Neural crest cell (in vitro differentiated cells): ENCODE measurements around the gene CAPNS2. TPM values are rescaled to one million over a fixed set of nuclear protein-coding genes. Genes with fewer than 3 reads are reported as not detected.

Experiments used
- DNase-seq: peaks from one replicate; pipeline ENCODE4 v3.0.0; 2021; ENCODE audit warnings: low read depth, mixed read lengths, low spot score
- H3K27ac Mint-ChIP-seq: one replicate; pipeline ENCODE4 v1.8.0; 2021; ENCODE audit warnings: mild to moderate bottlenecking, mixed read lengths; ENCODE audit not compliant: unreplicated experiment
- H3K27me3 Mint-ChIP-seq: 2 replicates; pipeline ENCODE4 v1.8.0; 2021; ENCODE audit warnings: low read depth, mild to moderate bottlenecking, mixed read lengths
- H3K36me3 Mint-ChIP-seq: 2 replicates; pipeline ENCODE4 v1.8.0; 2021; ENCODE audit warnings: low read depth, mild to moderate bottlenecking, mixed read lengths
- H3K4me1 Mint-ChIP-seq: 2 replicates; pipeline ENCODE4 v1.8.0; 2021; ENCODE audit warnings: mixed read lengths
- H3K4me3 Mint-ChIP-seq: one replicate; pipeline ENCODE4 v1.8.0; 2021; ENCODE audit warnings: mild to moderate bottlenecking, mixed read lengths
- H3K9me3 Mint-ChIP-seq: 2 replicates; pipeline ENCODE4 v1.8.0; 2021; ENCODE audit warnings: mixed read lengths
- total RNA-seq: library from RNA; stranded (reverse); gene quantifications from 2 replicates; pipeline ENCODE4 v1.2.1, GENCODE V29; 2021
- TF ChIP-seq, protein P1 (sequence below): fragments of 200-600 bp; sonication (generic); conservative IDR thresholded peaks from 2 replicates; pipeline ENCODE4 v1.5.0; 2021; ENCODE audit warnings: antibody characterized with exemption, mild to moderate bottlenecking

The CAPNS2 gene
- total RNA-seq, 1 donor from 2014 or later = 0.23 TPM

DNA sequence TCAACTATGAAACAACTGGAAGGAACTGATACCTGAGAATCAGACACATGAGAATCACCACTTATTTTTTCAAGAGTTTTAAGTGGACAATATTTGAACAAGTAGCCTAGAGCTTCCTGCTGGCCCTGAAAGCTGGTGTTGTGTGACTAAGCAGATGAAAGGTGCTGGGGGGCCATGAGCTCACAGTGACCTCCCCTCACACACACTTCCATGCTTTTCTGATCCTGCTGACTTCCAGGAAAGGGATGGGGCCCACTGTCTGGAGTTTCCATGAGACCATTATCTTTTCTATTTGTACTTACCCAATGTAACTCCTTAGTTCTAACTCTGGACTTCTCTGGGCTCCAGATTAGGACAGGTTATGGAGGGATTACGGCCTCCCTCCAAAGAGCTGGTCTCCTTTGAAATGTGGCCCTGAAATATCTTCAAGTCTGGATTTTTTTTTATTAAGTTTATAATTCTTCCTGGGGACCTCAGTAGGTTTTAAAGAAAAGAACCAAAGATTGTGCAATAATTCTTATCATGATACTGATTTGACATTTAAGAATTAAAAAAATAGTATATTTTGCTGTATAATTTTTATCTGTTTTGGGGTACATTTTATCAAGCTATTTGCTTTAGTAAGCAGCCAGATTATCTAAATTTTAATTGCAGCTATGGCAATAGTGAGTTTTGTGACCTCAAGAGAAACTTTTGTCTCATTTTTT is 4.9 kb downstream of the CAPNS2 start:
- Mint-ChIP-seq H3K4me3 (no peak overlapping the region), H3K36me3 (no peaks in the 10 kb centered on the region), H3K4me1 (peaks cover 4% of the 10 kb centered on the region), H3K9me3 (no peaks in the 10 kb centered on the region), H3K27me3 (no peaks in the 10 kb centered on the region), H3K27ac (no peak overlapping the region)
- TF ChIP-seq, protein P1, sequence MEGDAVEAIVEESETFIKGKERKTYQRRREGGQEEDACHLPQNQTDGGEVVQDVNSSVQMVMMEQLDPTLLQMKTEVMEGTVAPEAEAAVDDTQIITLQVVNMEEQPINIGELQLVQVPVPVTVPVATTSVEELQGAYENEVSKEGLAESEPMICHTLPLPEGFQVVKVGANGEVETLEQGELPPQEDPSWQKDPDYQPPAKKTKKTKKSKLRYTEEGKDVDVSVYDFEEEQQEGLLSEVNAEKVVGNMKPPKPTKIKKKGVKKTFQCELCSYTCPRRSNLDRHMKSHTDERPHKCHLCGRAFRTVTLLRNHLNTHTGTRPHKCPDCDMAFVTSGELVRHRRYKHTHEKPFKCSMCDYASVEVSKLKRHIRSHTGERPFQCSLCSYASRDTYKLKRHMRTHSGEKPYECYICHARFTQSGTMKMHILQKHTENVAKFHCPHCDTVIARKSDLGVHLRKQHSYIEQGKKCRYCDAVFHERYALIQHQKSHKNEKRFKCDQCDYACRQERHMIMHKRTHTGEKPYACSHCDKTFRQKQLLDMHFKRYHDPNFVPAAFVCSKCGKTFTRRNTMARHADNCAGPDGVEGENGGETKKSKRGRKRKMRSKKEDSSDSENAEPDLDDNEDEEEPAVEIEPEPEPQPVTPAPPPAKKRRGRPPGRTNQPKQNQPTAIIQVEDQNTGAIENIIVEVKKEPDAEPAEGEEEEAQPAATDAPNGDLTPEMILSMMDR = no peak
- DNase-seq = no peak

DNA sequence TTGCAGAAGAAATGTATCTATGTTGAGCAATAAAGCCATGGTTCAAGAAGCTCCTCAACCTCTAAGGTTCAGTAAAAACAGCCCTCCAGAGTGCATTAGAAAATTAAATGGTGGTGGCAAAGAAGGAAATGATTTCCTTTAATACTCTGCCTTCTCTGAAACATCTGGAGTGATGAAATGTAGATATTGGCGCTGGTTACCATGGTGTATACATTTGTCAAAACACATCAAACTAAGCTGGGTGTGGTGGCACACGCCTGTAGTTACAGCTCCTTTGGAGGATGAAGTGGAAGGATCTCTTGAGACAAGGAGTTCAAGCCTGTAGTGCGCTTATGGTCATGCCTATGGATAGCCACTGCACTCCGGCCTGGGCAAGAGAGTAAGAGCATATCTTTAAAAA is 6.0 kb downstream of the CAPNS2 start:
- Mint-ChIP-seq H3K36me3 (no peaks in the 10 kb centered on the region), H3K27me3 (no peaks in the 10 kb centered on the region), H3K4me3 (no peak overlapping the region), H3K27ac (no peak overlapping the region), H3K4me1 (peaks cover 4% of the 10 kb centered on the region), H3K9me3 (no peaks in the 10 kb centered on the region)
- TF ChIP-seq, protein P1 = no peak
- DNase-seq = no peak

DNA sequence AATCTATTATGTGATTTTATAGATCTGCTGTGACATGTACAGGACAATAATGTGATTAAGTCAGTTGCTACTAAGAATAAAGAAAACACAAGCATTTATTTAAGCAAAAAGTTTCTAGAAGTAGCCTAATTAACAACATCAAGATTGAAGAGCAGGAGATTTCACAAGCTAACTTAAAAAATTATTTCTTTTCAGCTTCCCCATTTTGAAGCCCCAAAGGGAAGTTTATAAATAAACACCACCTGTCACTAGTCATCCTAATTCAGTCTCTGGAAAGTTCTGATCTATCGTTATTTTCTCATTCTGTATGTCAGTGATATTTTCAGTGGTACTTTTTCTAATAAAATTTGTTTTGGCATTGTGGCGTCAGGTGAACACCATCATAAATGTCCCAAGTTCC is 8.3 kb downstream of the CAPNS2 start:
- Mint-ChIP-seq H3K27me3 (no peaks in the 10 kb centered on the region), H3K4me1 (no peaks in the 10 kb centered on the region), H3K9me3 (no peaks in the 10 kb centered on the region), H3K36me3 (no peaks in the 10 kb centered on the region), H3K27ac (no peak overlapping the region), H3K4me3 (no peak overlapping the region)
- TF ChIP-seq, protein P1 = no peak
- no peak for DNase-seq

DNA sequence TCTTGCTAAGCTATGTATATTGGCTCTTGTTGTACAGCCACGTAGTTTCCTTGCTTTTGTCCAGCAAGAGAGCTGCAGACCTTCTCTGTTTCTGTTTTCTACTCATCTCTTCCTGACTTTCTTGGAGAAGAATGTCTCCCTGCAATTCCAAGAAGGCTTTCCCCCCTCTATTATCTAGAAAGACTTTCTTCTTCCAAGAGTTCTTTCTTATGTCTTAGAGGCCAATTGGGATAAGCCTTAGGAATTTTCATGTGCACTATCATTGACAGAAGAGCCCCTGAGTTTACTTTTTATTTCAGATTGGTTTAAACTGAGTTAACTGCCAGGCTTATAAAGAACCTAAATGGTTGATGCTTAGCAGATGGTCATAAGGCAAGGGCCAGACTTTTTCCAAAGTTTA is 9.0 kb downstream of the CAPNS2 start:
- TF ChIP-seq, protein P1 = no peak
- no peaks in the 10 kb centered on the region for H3K9me3 Mint-ChIP-seq
- H3K4me3 Mint-ChIP-seq = no peak overlapping the region
- no peaks in the 10 kb centered on the region for H3K36me3 Mint-ChIP-seq
- H3K4me1 Mint-ChIP-seq = no peaks in the 10 kb centered on the region
- no peak overlapping the region for H3K27ac Mint-ChIP-seq
- no peak for DNase-seq
- H3K27me3 Mint-ChIP-seq = no peaks in the 10 kb centered on the region

DNA sequence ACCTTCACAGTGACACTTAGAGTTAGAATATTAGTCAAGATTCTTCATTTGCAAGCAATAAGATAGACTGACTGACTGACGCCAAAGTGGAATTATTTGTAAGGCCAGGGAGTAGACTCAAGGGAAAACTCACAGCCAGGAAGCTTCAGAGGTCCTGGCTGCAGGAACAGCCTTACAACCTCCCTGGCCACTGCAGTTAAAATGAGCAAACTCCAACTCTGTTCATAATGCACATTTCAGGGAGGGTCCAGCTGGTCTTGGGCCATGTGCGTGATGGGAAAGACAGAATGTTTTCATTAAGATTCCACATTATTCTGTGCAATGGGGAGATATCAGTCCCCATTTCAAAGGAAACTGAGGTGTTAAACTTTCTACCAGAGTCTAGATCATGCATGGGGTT is 9.9 kb downstream of the CAPNS2 start:
- Mint-ChIP-seq H3K27ac (no peak overlapping the region), H3K36me3 (no peaks in the 10 kb centered on the region), H3K9me3 (no peaks in the 10 kb centered on the region), H3K4me3 (no peak overlapping the region), H3K4me1 (no peaks in the 10 kb centered on the region), H3K27me3 (no peaks in the 10 kb centered on the region)
- TF ChIP-seq, protein P1 = no peak
- DNase-seq = no peak
